H1 (cell line): ENCODE data around the gene RRBP1. TPM values are rescaled to one million over a fixed set of nuclear protein-coding genes. Genes with fewer than 3 reads are reported as not detected.

Experiments used
- CTCF ChIA-PET: fragments of 300-600 bp; sonication (Branson Sonifier 250); formaldehyde crosslinking; loops from one replicate; lab custom pipeline; 2021; ENCODE audit not compliant: partially characterized antibody; lab: Charles Lee
- POLR2A ChIA-PET: fragments of 300-600 bp; sonication (Branson Sonifier 250); formaldehyde crosslinking; loops from one replicate; lab custom pipeline; 2021; ENCODE audit warnings: inconsistent platforms; ENCODE audit not compliant: partially characterized antibody; lab: Charles Lee
- DNase-seq, 2 experiments: peaks; one replicate each; pipeline versions ENCODE4 v3.0.0 to v3.0.0-alpha.2; 2010 to 2022; ENCODE audit warnings: low spot score in 2 of 2, low read depth in 1 of 2, mixed read lengths in 1 of 2
- FAIRE-seq: peaks from 2 replicates; lab custom pipeline; 2011; peaks lifted over from hg19 to GRCh38; lab: Jason Lieb, UNC
- H2AFZ ChIP-seq: 2 replicates; pipeline ENCODE4 v1.8.1; 2012; ENCODE audit warnings: low read length, inconsistent platforms
- H2AK5ac ChIP-seq: 2 replicates; pipeline ENCODE4 v1.6.1; 2013; ENCODE audit warnings: low read depth, low read length
- H2BK120ac ChIP-seq: replicated peaks from 2 replicates; pipeline ENCODE3; 2013; ENCODE audit warnings: low read depth, low read length, inconsistent platforms
- H2BK12ac ChIP-seq: 2 replicates; pipeline ENCODE4 v1.6.1; 2013; ENCODE audit warnings: low read depth, low read length
- H2BK15ac ChIP-seq: 2 replicates; pipeline ENCODE4 v1.6.1; 2013; ENCODE audit warnings: low read length
- H2BK20ac ChIP-seq: 2 replicates; pipeline ENCODE4 v1.6.1; 2013; ENCODE audit warnings: low read length
- H2BK5ac ChIP-seq: 2 replicates; pipeline ENCODE4 v1.6.1; 2013; ENCODE audit warnings: low read depth, low read length
- H3K14ac ChIP-seq: 2 replicates; pipeline ENCODE4 v1.6.1; 2013; ENCODE audit warnings: inconsistent platforms; ENCODE audit not compliant: insufficient read length
- H3K18ac ChIP-seq: 2 replicates; pipeline ENCODE4 v1.6.1; 2013; ENCODE audit warnings: low read length; ENCODE audit errors: extremely low read depth
- H3K23ac ChIP-seq: 2 replicates; pipeline ENCODE4 v1.6.1; 2013; ENCODE audit warnings: inconsistent platforms; ENCODE audit not compliant: insufficient read length
- H3K23me2 ChIP-seq: 2 replicates; pipeline ENCODE4 v1.6.1; 2013; ENCODE audit warnings: low read depth, low read length
- H3K27ac ChIP-seq: 2 replicates; pipeline ENCODE4 v1.6.1; 2011; ENCODE audit warnings: low read depth, low read length, inconsistent platforms
- H3K27me3 ChIP-seq, 4 experiments: replicated peaks in 1 of 4; 1 replicate in 1 of 4; 2 replicates in 3 of 4; pipeline versions ENCODE4 v1.6.1 to v1.8.1; 2011 to 2013; ENCODE audit warnings: low read length in 3 of 4, mild to moderate bottlenecking in 3 of 4, inconsistent platforms in 2 of 4, mixed read lengths in 2 of 4, moderate library complexity in 1 of 4; ENCODE audit not compliant: control insufficient read depth in 3 of 4, insufficient read depth in 3 of 4; ENCODE audit errors: extremely low read depth in 1 of 4
- H3K36me3 ChIP-seq, 4 experiments: 2 replicates each; pipeline versions ENCODE4 v1.6.1 to v1.8.1; 2011 to 2013; ENCODE audit warnings: mild to moderate bottlenecking in 4 of 4, low read length in 3 of 4, moderate library complexity in 2 of 4, control low read depth in 1 of 4, inconsistent platforms in 1 of 4; ENCODE audit not compliant: insufficient read depth in 4 of 4, control insufficient read depth in 2 of 4
- H3K4ac ChIP-seq: replicated peaks from 2 replicates; pipeline ENCODE3; 2013; ENCODE audit warnings: low read length, low read depth, mixed read lengths, inconsistent platforms; ENCODE audit not compliant: insufficient read length
- H3K4me1 ChIP-seq, 4 experiments: replicated peaks in 1 of 4; 1 replicate in 1 of 4; 2 replicates in 3 of 4; pipeline versions ENCODE4 v1.6.1 to v1.8.1; 2011 to 2013; ENCODE audit warnings: low read length in 3 of 4, inconsistent platforms in 2 of 4, mixed read lengths in 1 of 4; ENCODE audit not compliant: insufficient read depth in 4 of 4, control insufficient read depth in 3 of 4
- H3K4me2 ChIP-seq, 2 experiments: 2 replicates each; pipeline versions ENCODE4 v1.6.1 to v1.8.1; 2011 to 2013; ENCODE audit warnings: low read depth in 2 of 2, low read length in 2 of 2, control low read depth in 1 of 2, inconsistent platforms in 1 of 2, mild to moderate bottlenecking in 1 of 2; ENCODE audit not compliant: insufficient read depth in 1 of 2
- H3K4me3 ChIP-seq, 4 experiments: fragments of 200-600, 300-600 bp in 1 of 4; sonication (generic), shearing (Covaris generic), sonication (Bioruptor Twin) in 1 of 4; 2 replicates each; pipeline versions ENCODE4 v1.5.1 to v1.8.1; 2011 to 2016; ENCODE audit warnings: low read length in 4 of 4, low read depth in 3 of 4, control low read depth in 2 of 4, inconsistent platforms in 2 of 4, mild to moderate bottlenecking in 2 of 4, mixed read lengths in 1 of 4, moderate library complexity in 1 of 4; ENCODE audit not compliant: insufficient read depth in 2 of 4; ENCODE audit errors: extremely low read depth in 1 of 4
- H3K56ac ChIP-seq: replicated peaks from 2 replicates; pipeline ENCODE3; 2013; ENCODE audit warnings: low read depth, mild to moderate bottlenecking, mixed read lengths, low read length, inconsistent platforms; ENCODE audit not compliant: insufficient read length
- H3K79me1 ChIP-seq: 2 replicates; pipeline ENCODE4 v1.6.1; 2013; ENCODE audit warnings: low read depth, low read length, control low read depth
- H3K79me2 ChIP-seq, 2 experiments: 2 replicates each; pipeline versions ENCODE4 v1.6.1 to v1.8.1; 2012 to 2013; ENCODE audit warnings: low read length in 2 of 2, mild to moderate bottlenecking in 2 of 2, inconsistent platforms in 1 of 2; ENCODE audit not compliant: insufficient read depth in 2 of 2, control insufficient read depth in 1 of 2
- H3K9ac ChIP-seq, 4 experiments: replicated peaks in 1 of 4; 1 replicate in 1 of 4; 2 replicates in 3 of 4; pipeline versions ENCODE4 v1.6.1 to v1.8.1; 2011 to 2013; ENCODE audit warnings: low read depth in 3 of 4, low read length in 3 of 4, control low read depth in 2 of 4, mild to moderate bottlenecking in 2 of 4, moderate library complexity in 2 of 4, inconsistent platforms in 1 of 4; ENCODE audit errors: extremely low read depth in 1 of 4
- H3K9me3 ChIP-seq, 2 experiments: 2 replicates each; pipeline versions ENCODE4 v1.6.1 to v1.8.1; 2012 to 2013; ENCODE audit warnings: mild to moderate bottlenecking in 2 of 2, moderate library complexity in 2 of 2, control low read depth in 1 of 2, inconsistent platforms in 1 of 2, low read depth in 1 of 2, low read length in 1 of 2, mixed read lengths in 1 of 2; ENCODE audit not compliant: insufficient read depth in 2 of 2
- H4K20me1 ChIP-seq, 2 experiments: replicated peaks in 1 of 2; 2 replicates each; pipeline versions ENCODE3 to v1.8.1; 2011 to 2013; ENCODE audit warnings: inconsistent platforms in 2 of 2, low read length in 2 of 2, mild to moderate bottlenecking in 1 of 2; ENCODE audit not compliant: insufficient read depth in 2 of 2, control insufficient read depth in 1 of 2
- H4K5ac ChIP-seq: 2 replicates; pipeline ENCODE4 v1.6.1; 2013; ENCODE audit warnings: low read length, low read depth, mixed read lengths, inconsistent platforms; ENCODE audit not compliant: insufficient read length
- H4K8ac ChIP-seq: 2 replicates; pipeline ENCODE4 v1.8.0; 2013; ENCODE audit warnings: mild to moderate bottlenecking, moderate library complexity, low read length, inconsistent platforms; ENCODE audit not compliant: insufficient read depth; ENCODE audit errors: extremely low read depth
- H4K91ac ChIP-seq: replicated peaks from 2 replicates; pipeline ENCODE3; 2013; ENCODE audit warnings: low read length, mixed read lengths, inconsistent platforms; ENCODE audit not compliant: insufficient read length
- TBP ChIP-seq: IDR thresholded peaks from 2 replicates; pipeline ENCODE4 v1.6.1; 2011; ENCODE audit warnings: low read depth, low read length, improper control_type of control experiment
- USF2 ChIP-seq: IDR thresholded peaks from 2 replicates; pipeline ENCODE4 v1.6.1; 2011; ENCODE audit warnings: low read length, improper control_type of control experiment
- WGBS, 2 experiments: shearing (Covaris generic) in 1 of 2; methylation state at CpG; one replicate each; pipeline versions ENCODE4 v1.1.6 to v1.1.7; 2013 to 2015; ENCODE audit warnings: low lambda C conversion rate in 2 of 2, mixed read lengths in 2 of 2, inconsistent platforms in 1 of 2, low coverage in 1 of 2, missing lambda C conversion rate in 1 of 2; ENCODE audit not compliant: insufficient replicate concordance in 2 of 2, insufficient coverage in 1 of 2, insufficient read length in 1 of 2; ENCODE audit errors: extremely low coverage in 1 of 2, missing lambda C conversion rate in 1 of 2; 5-methylcytosine and 5-hydroxymethylcytosine counted together
- polyA plus RNA-seq, 7 experiments: library from polyadenylated mRNA; depleted of rRNA in 3 of 7; stranded (reverse) in 5 of 7; unstranded in 2 of 7; fragments of >200 nt in 5 of 7; fragments of 200-250 nt in 2 of 7; gene quantifications; 1 replicate in 5 of 7; 2 replicates in 1 of 7; 4 replicates in 1 of 7; pipeline versions ENCODE4 v1.2.1 to v1.2.3, GENCODE V29; 2011 to 2013; ENCODE audit warnings: missing spikeins in 2 of 7, mixed read lengths in 2 of 7
- total RNA-seq: library from RNA; stranded (reverse); fragmentation: NEBNext Ultra II Directional; extraction: Animal tissue kit (Norgen Biotek cat#: 25700); gene quantifications from 2 replicates; pipeline ENCODE4 v1.2.1, GENCODE V29; 2021

Gene RRBP1
- total and polyA plus RNA-seq, 2 of the 8 experiments (the other 6 are each of a cell fraction or from before 2014, with no cell fraction given): 15.9 to 157 TPM

- H3K27me3 ChIP-seq: no peaks in the 10 kb centered on the region
- 71% methylated on average over 7 of the region's 7 CpGs; no CpG with 5 or more reads in 1 of the 2 experiments for WGBS, 2 experiments
- H3K36me3 ChIP-seq: peaks cover 0 to 19% (median 9%) of the 10 kb centered on the region in 4 experiments; a peak in 5 of 8 replicates
- H3K9me3 ChIP-seq: peaks cover 6 to 13% of the 10 kb centered on the region in 2 experiments
- no peak overlapping the region for H4K91ac ChIP-seq
- peaks cover 2 to 13% of the 10 kb centered on the region in 2 experiments for H4K20me1 ChIP-seq
- no peak overlapping the region for H3K23ac ChIP-seq
- H3K79me2 ChIP-seq: peaks cover 0 to 74% of the 10 kb centered on the region in 2 experiments; a peak in 3 of 4 replicates
- peak overlapping the region; percentile 52; the same call in 1 of the 2 replicates for H3K18ac ChIP-seq
- no peak overlapping the region for H4K8ac ChIP-seq
- no peak for TF ChIP-seq TBP
- TF ChIP-seq USF2: peak; percentile 55; the same call in 1 of the 2 replicates
- peak overlapping the region; percentile 87; the same call in 1 of the 2 replicates for H2BK5ac ChIP-seq
- H3K56ac ChIP-seq: no peak overlapping the region
- peaks cover 27% of the 10 kb centered on the region for H3K79me1 ChIP-seq
- H3K4ac ChIP-seq: no peak overlapping the region
- H2BK120ac ChIP-seq: no peak overlapping the region
- POLR2A ChIA-PET: interaction anchor here (1.0 to 1.8 kb wide), 3 partner anchors 11 to 21 kb away, joined by 3 to 5 read pairs (median 3); no protein-coding TSS in a partner anchor
- no peak overlapping the region for H2AFZ ChIP-seq
- 0 out of 4 replicates have a peak overlapping the region, but pooled peaks of 1 of the 2 experiments have one; percentile 14 for H3K4me2 ChIP-seq
- H3K27ac ChIP-seq: no peak overlapping the region
- no peak overlapping the region for H3K4me3 ChIP-seq
- H2BK20ac ChIP-seq: no peak overlapping the region
- H3K9ac ChIP-seq: no peak overlapping the region
- no peaks in the 10 kb centered on the region for H3K23me2 ChIP-seq
- no peak for DNase-seq
- H2BK15ac ChIP-seq: no peak overlapping the region
- no peak overlapping the region for H2AK5ac ChIP-seq
- peak; percentile 32 for FAIRE-seq
- H3K4me1 ChIP-seq: peaks cover 6 to 9% (median 8%) of the 10 kb centered on the region in 4 experiments; a peak in 5 of 7 replicates
- CTCF ChIA-PET: interaction anchor here (0.7 to 5.9 kb wide), 24 partner anchors 11 to 343 kb away, joined by 3 to 45 read pairs (median 4); partner anchors contain the start of gene RRBP1
- H4K5ac ChIP-seq: no peak overlapping the region
- 0 out of 2 replicates have a peak overlapping the region, but pooled peaks have one; percentile 39 for H2BK12ac ChIP-seq
- H3K14ac ChIP-seq: no peak overlapping the region
Observed at GRCh38 chr20:17655286-17655651, 26.8 kb downstream of the RRBP1 start.
